PFSK-1 (cell line): ENCODE results near the gene GLB1L.

Experiments used
- FOXP2 ChIP-seq: optimal IDR thresholded peaks from 2 replicates; pipeline ENCODE3; 2011; ENCODE audit warnings: borderline replicate concordance, control low read depth, inconsistent platforms; ENCODE audit not compliant: insufficient read depth; ENCODE audit errors: extremely low read length, extremely low read depth
- POLR2AphosphoS5 ChIP-seq: IDR thresholded peaks from 2 replicates; pipeline ENCODE4 v1.6.1; 2012; ENCODE audit warnings: low read depth, mild to moderate bottlenecking, control low read depth, low read length, moderate library complexity
- TAF1 ChIP-seq: IDR thresholded peaks from 2 replicates; pipeline ENCODE4 v1.6.1; 2012; ENCODE audit warnings: low read length, control low read depth, borderline replicate concordance; ENCODE audit not compliant: insufficient read depth
- TF ChIP-seq, protein P1 (sequence below), 2 experiments: IDR thresholded peaks; 2 replicates each; pipeline versions ENCODE4 v1.6.1 to v1.8.0; 2011 to 2012; ENCODE audit warnings: low read depth in 2 of 2, low read length in 2 of 2, control low read depth in 1 of 2, inconsistent platforms in 1 of 2, mild to moderate bottlenecking in 1 of 2, moderate library complexity in 1 of 2; ENCODE audit not compliant: insufficient read depth in 1 of 2

DNA sequence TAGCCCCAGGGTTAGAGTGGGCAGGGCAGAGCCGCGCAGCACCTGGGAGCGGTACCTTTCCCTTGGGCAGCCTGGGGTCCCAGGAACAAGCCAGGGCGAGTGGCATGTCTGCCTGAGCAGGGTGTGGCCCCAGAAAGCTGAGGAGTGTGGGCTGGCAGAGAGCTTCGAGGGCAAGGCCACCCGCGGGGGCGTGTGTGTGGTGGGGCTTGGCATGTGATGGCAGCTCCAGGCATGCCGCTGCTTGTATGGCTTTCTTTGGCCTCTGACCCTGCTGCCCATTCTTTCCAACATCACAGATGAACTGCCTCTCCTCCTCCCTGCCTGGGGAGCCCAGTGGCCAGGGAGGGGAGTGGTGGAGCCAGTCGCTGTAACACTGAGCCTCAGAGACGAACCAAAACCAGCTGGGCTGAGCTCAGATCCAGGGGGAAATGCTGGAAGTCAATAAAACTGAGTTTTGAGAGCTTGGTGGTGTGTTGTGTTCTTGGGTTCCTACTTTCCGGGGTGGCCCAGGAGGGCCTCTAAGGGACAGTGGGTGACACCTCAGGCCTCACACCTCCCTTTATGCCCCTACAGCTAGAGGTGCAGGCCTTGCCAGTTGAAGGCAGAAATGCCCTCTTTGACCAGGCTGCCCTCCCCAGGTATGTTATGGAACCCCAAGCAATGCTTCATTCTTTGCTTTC, 41.3 kb upstream of the GLB1L start:
- TF ChIP-seq, protein P1, sequence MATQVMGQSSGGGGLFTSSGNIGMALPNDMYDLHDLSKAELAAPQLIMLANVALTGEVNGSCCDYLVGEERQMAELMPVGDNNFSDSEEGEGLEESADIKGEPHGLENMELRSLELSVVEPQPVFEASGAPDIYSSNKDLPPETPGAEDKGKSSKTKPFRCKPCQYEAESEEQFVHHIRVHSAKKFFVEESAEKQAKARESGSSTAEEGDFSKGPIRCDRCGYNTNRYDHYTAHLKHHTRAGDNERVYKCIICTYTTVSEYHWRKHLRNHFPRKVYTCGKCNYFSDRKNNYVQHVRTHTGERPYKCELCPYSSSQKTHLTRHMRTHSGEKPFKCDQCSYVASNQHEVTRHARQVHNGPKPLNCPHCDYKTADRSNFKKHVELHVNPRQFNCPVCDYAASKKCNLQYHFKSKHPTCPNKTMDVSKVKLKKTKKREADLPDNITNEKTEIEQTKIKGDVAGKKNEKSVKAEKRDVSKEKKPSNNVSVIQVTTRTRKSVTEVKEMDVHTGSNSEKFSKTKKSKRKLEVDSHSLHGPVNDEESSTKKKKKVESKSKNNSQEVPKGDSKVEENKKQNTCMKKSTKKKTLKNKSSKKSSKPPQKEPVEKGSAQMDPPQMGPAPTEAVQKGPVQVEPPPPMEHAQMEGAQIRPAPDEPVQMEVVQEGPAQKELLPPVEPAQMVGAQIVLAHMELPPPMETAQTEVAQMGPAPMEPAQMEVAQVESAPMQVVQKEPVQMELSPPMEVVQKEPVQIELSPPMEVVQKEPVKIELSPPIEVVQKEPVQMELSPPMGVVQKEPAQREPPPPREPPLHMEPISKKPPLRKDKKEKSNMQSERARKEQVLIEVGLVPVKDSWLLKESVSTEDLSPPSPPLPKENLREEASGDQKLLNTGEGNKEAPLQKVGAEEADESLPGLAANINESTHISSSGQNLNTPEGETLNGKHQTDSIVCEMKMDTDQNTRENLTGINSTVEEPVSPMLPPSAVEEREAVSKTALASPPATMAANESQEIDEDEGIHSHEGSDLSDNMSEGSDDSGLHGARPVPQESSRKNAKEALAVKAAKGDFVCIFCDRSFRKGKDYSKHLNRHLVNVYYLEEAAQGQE (IDR thresholded peaks at IDR 0.05; ENCODE audit: insufficient read depth in 1 of 2, low read depth in 2 of 2, low read length in 2 of 2): no peak
- TF ChIP-seq TAF1: no peak
- no peak for TF ChIP-seq FOXP2
- TF ChIP-seq POLR2AphosphoS5: no peak
